ENCODE measurements around the gene VAV1.

GRCh38 chr19:6811378-6811777 lies 38.9 kb downstream of the VAV1 start:
- no peak for TF ChIP-seq POLR2A (IDR thresholded peaks at IDR 0.05; ENCODE audit: extremely low read depth, insufficient read length)
- no peak for TF ChIP-seq CTCF (IDR thresholded peaks at IDR 0.05; ENCODE audit: low read depth, low read length)
- no peak for TF ChIP-seq MAX (IDR thresholded peaks at IDR 0.05; ENCODE audit: low read depth, low read length)
